Adipose tissue (tissue), 3 donors: ENCODE data around the gene PTPN20. TPM values are rescaled to one million over a fixed set of nuclear protein-coding genes. Genes with fewer than 3 reads are reported as not detected.

Experiments used
- H3K27ac ChIP-seq: one replicate; pipeline ENCODE4 v1.5.1; 2013; ENCODE audit warnings: low read depth, low read length
- WGBS, 3 donors: extraction: QIAGEN DNeasy Blood & Tissue Kit; methylation state at CpG; one replicate each; pipeline ENCODE4 v1.1.7; 2013; 5-methylcytosine and 5-hydroxymethylcytosine counted together
- polyA plus RNA-seq, 3 donors: library from polyadenylated mRNA; stranded (reverse); fragments of 200-250 nt; gene quantifications; one replicate each; pipeline ENCODE4 v1.2.3, GENCODE V29; 2013
- donor health status: healthy with polysubstance abuse.
- donor health status: Bipolar disorder and iron deficiency.
- donor health status: healthy.

The PTPN20 gene
- polyA plus RNA-seq, 3 donors = 0.34 to 1.3 (median 0.45) TPM

GRCh38 chr10:47042780-47043750 lies 131.8 kb downstream of the PTPN20 start:
- 87 to 93% (median 88%) methylated on average over 19 of the region's 19 CpGs for WGBS, 3 donors
- no peak overlapping the region for H3K27ac ChIP-seq

GRCh38 chr10:47043928-47044538 lies 132.8 kb downstream of the PTPN20 start:
- 81 to 84% (median 84%) methylated on average over 15 of the region's 15 CpGs for WGBS, 3 donors
- H3K27ac ChIP-seq = no peak overlapping the region

GRCh38 chr10:47044741-47045140 lies 133.5 kb downstream of the PTPN20 start:
- WGBS, 3 donors = 90 to 100% (median 92%) methylated on average over 2 of the region's 2 CpGs
- no peak overlapping the region for H3K27ac ChIP-seq

- WGBS, 3 donors = 91 to 94% (median 94%) methylated on average over 8 of the region's 8 CpGs
- no peak overlapping the region for H3K27ac ChIP-seq
Observed at GRCh38 chr10:47045331-47045861, 134.2 kb downstream of the PTPN20 start.

GRCh38 chr10:47046321-47047126 lies 135.3 kb downstream of the PTPN20 start:
- WGBS, 3 donors = 87 to 90% (median 89%) methylated on average over 19 to 20 of the region's 20 CpGs
- H3K27ac ChIP-seq = no peak overlapping the region

GRCh38 chr10:47047127-47047504 lies 135.9 kb downstream of the PTPN20 start:
- WGBS, 3 donors = 64 to 82% (median 77%) methylated on average over 5 of the region's 5 CpGs
- H3K27ac ChIP-seq = no peak overlapping the region

- no peak overlapping the region for H3K27ac ChIP-seq
- WGBS, 3 donors = 41 to 52% (median 45%) methylated on average over 15 of the region's 15 CpGs
Observed at GRCh38 chr10:47047577-47048525, 136.6 kb downstream of the PTPN20 start.

GRCh38 chr10:47048526-47048905 lies 137.3 kb downstream of the PTPN20 start:
- 73 to 86% (median 76%) methylated on average over 7 of the region's 7 CpGs for WGBS, 3 donors
- no peak overlapping the region for H3K27ac ChIP-seq

- no peak overlapping the region for H3K27ac ChIP-seq
- 74 to 83% (median 77%) methylated on average over 6 of the region's 6 CpGs for whole genome bisulfite sequencing, 3 donors
Observed at GRCh38 chr10:47049056-47049851, 138.0 kb downstream of the PTPN20 start.

- WGBS, 3 donors = 83 to 84% (median 83%) methylated on average over 6 of the region's 6 CpGs
Observed at GRCh38 chr10:47049906-47050305, 138.7 kb downstream of the PTPN20 start.

GRCh38 chr10:47050618-47051455 lies 139.6 kb downstream of the PTPN20 start:
- 88 to 93% (median 91%) methylated on average over 16 of the region's 16 CpGs for WGBS, 3 donors
- H3K27ac ChIP-seq = no peak overlapping the region

More at GRCh38 chr10:47049906-47050305, 138.7 kb downstream of the PTPN20 start:
- H3K27ac ChIP-seq = no peak overlapping the region

- H3K27ac ChIP-seq = no peak overlapping the region
- WGBS, 3 donors = 69 to 96% (median 93%) methylated on average over 5 of the region's 5 CpGs
Observed at GRCh38 chr10:47051741-47052238, 140.6 kb downstream of the PTPN20 start.
